ENCODE measurements around the gene SCFD2.

Gene SCFD2

DNA sequence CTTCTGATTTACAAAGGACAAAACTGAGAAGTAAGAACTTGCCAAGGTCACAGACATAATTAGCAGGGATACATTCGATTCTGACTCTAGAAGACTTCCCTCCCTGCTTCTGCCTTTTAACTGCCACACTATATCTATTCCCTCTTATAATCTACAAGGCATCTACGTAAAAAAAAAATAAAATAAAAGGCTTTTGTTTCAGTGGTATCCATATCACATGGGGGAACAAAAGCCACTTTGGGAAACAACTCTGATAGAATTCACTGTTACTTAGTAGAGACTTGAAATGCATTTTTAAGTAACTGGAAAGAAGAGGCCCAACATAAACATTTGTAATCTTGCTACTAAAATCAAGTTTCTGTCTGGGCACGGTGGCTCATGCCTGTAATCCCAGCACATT, 247.2 kb downstream of the SCFD2 start:
- in situ Hi-C loops (cut with MboI; ENCODE audit: low sequenced_read_pairs) = no loop called here

DNA sequence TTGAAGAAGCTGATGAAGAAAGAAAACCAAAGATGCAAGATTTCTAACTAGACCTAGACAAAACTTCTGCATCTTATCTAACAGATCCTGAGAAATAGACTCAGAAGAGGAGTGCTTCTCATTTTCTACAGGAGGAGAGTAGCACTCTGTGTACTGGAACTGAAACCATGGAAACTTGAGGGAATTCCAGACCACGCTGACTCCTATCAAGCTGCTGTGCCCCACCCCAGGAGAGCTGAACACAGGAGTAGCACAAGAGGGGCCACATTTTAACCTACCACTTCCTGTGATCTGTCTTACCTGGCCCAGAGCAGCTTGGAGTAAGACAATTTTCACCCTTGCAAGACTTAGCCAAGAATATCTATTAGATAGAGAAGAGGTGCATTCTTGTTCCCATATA, 248.9 kb downstream of the SCFD2 start:
- in situ Hi-C loops (cut with MboI; ENCODE audit: low sequenced_read_pairs) = no loop called here

DNA sequence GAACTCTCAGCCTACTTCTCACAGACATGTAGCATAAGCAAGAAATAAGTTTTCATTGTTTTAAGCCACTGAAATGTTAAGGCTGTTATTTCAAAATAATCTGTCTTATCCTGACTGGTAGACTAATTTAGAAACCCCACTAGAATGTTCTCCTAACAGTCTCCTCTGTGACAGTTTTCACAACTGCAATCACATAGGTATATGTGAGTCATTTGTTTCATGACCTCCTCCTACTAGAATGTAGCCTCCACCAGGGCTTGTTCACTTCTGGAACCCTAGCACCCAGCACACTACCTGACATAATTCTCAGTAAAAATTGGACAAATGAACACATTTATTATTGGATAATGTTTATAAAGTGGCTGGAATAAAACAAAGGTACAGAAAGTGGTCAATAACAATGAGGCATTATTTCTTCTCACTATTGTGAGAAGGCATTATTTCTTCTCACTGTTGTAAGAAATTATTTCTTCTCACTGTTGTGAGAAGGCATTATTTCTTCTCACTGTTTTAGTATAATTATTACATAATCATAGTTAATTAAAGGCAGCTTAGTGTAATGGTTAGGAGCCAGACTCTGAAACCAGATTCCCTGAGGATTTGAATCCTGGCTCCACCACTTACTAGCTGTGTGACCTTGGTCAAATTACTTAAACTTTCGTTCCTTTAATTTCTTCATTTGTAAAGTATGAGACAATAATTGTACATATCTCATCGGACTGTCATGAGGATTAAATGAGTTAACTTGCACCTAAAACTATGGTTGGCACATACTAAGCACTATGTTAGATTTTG, 252.2 kb downstream of the SCFD2 start:
- in situ Hi-C loops (cut with MboI; ENCODE audit: low sequenced_read_pairs) = no loop called here

DNA sequence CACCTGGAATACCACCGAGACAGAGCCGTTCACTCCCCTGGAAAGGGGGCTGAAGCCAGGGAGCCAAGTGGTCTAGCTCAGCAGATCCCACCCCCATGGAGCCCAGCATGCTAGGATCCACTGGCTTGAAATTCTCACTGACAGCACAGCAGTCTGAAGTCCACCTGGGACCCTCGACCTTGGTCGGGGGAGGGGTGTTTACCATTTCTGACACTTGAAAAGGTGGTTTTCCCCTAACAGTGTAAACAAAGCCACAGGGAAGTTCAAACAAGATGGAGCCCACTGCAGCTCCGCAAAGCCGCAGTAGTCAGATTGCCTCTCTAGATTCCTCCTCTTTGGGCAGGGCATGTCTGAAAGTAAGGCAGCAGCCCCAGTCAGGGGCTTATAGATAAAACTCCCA, 260.5 kb downstream of the SCFD2 start:
- in situ Hi-C loops (cut with MboI; ENCODE audit: low sequenced_read_pairs) = no loop called here

DNA sequence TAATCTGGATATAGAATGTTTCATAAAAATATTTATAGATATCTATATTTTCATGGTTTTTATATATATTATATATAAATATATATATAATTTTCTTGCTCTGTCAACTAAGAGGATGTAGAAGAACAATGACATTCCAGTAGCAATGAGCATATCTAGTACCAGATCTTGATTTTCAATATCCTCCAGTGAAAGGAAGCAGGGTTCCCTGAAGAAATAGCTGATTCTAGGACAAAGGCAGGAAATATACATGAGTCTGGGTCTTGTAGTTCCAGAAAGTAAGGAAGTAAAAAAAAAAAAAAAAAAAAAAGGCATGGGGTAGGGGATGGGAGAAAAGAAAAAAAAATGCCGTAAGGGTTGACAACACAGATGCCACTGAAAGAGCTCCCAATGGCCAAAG, 262.4 kb downstream of the SCFD2 start:
- in situ Hi-C loops (cut with MboI; ENCODE audit: low sequenced_read_pairs) = no loop called here

DNA sequence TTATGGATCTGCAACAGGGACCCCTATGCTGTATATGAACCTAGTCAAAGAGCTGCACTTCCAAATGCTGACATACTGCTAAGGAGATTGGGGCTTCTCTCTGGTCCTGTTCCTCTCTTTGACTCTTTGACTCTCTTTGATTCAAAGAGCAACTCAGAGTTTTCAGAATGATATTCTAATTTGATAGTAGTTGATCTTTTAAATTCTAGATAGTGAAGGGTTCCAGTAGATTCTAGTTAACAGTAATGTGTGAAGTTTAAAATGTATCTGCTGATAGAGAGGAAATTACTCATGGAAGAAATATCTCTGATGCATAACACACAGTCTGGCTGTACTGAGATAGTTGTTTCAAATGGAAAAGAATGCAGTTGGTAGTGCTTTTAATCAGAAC, 264.7 kb downstream of the SCFD2 start:
- in situ Hi-C loops (cut with MboI; ENCODE audit: low sequenced_read_pairs) = no loop called here

DNA sequence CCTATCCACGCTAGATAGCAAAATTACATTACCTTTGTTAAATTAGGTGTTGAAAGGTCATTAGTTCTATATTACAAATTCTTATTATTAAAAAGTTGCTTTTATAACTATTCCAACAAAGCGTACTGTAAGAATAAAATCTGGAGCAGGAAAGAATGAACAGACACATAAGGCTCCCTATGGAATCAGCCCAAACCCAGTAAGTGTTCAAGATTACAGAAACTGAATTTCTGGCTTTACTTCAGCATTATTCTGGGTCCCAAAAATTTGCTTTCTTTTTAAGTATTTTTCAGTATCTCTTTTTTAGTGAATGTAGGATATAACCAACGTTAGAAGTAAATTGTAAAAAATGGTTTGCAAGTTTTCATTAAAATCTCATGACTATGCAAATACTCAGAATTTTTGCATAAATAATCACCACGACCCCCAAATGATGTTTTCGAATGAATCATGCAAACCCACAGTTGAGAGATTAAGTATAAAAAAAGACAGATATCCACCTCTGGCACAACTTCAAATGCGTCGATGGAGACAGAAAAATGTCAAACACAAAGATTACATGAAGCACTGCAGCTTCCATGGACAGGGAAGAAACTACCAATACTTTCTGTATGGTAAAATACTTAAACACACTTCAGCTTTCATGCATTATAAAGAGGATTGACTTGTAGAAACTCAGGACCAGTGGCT, 265.2 kb downstream of the SCFD2 start:
- in situ Hi-C loops (cut with MboI; ENCODE audit: low sequenced_read_pairs) = no loop called here

DNA sequence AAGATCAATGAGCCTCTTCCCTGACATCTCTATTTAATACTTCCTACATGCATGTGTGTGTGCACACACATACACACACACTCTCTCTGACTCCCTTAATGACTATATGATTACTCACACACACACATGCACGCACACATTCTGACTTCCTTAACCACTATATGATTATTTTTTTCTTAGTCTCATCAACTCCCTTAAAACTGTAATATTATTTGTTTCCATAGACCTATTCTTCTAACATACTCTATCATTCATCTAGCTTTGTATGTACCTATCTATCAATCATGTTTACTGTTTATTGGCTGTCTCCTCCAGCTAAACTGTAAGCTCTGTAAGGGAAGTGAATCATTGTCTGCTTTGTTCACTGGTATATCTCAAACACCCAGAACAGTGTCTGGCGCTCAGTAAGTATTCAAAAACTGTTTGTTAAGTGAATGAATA, 267.2 kb downstream of the SCFD2 start:
- in situ Hi-C loops (cut with MboI; ENCODE audit: low sequenced_read_pairs) = no loop called here

DNA sequence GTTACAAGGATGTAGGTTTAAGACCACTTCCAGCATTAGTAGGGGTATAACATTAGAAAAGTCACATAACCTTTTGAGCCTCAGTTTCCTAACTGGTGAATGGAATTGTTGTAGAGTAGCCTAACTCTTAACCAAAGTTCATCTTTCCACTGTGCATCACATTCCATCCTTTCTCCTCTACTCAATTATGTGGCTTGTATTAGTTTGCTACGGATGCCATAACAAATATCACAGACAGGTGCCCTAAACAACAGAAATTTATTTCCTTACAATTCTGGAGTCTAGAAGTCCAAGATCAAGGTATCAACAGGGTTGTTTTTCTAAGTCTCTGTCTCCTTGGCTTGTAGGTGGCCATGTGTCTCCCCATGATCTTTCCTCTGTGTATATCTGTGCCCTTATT, 271.8 kb downstream of the SCFD2 start:
- in situ Hi-C loops (cut with MboI; ENCODE audit: low sequenced_read_pairs) = no loop called here

DNA sequence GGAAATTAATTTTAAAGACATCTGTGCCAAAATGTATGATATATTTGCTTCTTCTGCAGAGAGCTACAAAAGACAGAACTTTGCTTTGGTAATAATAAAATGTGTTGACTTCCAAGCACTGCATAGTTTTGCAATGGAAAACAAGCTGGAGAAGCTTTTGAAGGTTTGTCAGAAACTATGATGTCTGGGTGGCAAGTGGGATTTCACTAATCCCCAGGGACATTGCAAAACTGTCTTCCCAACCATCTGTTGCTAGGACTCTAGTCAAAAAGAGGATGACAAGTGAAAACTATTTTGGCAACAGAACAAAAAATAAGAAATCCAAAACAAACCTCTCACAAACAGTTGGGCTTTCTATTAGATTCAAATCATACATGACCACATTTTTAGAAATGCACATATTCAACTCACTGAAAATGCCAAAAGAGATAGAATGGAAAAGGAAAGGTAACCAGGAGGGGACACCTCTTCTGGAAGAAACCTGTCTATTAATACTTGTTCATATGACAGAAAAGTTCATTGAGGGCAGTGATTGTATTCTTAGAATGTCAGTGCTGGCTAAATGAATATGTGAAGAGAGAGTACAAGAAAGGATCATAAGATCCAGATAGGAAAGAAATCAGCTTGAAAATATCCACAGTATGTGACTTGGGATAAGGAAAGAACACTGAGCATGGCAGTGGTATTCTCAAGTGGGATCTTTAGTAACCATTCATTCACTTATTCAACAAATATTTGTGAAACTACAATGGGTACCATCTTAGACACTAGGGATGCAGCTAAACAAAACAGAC, 275.7 kb downstream of the SCFD2 start:
- in situ Hi-C loops (cut with MboI; ENCODE audit: low sequenced_read_pairs) = no loop called here

DNA sequence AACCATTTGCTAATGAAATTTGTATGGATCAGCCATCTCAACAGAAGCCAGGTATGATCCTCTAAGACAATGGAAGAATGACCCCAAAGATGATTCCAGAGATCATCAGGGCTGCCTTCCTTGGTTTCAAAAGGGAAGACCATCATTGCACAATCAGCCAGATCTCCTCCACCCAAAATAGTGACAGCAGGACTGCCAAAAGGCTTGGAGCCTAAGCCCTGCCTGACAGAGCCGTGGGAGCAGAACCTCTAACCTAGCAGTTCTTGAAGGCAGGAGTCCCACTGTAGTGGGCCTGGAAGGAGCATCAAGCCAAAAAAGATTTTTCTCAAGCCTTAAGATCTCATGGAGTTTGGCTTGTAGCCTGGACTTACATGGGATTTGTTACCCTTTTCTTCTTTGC, 277.7 kb downstream of the SCFD2 start:
- in situ Hi-C loops (cut with MboI; ENCODE audit: low sequenced_read_pairs) = no loop called here

DNA sequence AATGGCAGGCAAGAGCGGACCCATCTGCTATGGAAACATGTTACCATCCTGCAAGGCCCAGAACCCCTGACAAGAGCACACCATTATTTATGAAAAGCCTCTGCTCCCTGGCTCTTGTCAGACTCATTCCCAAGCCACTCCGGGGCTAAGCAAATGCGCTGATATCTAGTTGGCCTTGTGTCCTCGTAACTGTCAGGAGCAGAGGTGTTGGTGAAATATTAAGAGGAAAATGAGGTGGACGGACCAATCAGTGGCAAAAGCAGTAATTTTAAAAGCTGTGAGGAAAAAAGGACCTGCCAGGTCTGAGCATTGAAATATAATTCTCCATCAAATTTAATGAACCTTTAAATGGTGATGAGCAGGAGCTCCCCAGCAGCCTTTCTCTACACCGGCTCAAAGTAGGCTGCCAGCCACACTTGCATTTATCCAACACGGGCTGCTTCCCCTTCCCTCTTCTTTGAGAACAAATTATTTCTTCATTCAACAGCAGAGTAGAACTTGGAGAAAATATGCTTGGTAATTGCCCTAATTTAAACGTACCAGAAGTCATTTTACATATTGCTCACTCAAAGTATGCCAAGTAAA, 289.4 kb downstream of the SCFD2 start:
- in situ Hi-C loops (cut with MboI; ENCODE audit: low sequenced_read_pairs) = no loop called here

DNA sequence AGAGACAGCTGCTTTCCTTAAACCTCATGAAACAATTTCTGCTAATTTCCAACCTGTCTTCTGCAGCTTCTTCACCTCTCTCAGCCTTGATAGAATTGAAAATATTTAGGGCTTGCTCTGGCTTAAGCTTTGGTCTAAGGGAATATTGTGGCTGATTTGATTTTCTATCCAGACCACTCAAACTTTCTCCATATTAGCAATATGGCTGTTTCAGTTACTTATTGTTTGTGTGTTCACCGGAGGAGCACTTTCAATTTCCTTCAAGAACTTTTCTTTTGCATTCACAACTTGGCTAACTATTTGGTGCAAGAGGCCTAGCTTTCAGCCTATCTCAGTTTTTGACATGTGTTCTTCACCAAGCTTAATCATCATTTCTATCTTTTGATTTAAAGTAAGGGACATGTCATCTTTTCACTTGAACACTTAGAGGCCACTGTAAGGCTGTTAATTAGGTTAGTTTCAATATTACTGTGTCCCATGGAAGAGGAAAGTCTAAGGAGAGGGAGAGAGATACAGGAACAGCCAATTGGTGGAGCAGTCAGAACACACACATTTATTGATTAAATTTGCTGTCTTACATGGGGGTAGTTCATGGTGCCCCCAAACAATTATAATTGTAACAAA, 290.6 kb downstream of the SCFD2 start:
- in situ Hi-C loops (cut with MboI; ENCODE audit: low sequenced_read_pairs) = no loop called here

DNA sequence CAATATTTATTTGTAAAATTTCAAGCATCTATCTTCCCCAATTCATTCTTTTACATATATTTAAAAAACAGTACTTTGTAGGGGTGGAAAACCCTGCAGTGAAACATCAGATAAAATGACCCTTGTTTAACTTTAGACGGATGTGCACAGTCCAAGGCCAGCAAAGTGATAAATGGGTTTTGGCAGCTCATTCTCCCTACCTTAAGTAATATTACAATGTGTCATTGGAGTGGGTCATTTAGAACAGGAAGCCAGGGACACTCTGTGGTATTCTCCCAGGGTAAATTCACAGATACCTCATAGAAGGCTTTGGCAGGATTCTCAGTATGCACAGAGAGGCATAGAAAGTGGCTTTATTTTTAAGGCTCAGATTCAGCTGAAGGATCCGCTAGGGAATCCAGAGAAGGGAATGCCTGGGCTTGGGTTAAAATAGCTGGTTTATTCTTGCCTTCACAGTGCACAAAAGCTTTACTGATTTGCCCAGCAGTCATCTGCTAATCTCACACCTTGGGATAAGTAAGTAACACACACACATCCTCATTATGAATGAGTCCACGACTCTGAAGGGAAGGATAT, 297.0 kb downstream of the SCFD2 start:
- in situ Hi-C loops (cut with MboI; ENCODE audit: low sequenced_read_pairs) = no loop called here

DNA sequence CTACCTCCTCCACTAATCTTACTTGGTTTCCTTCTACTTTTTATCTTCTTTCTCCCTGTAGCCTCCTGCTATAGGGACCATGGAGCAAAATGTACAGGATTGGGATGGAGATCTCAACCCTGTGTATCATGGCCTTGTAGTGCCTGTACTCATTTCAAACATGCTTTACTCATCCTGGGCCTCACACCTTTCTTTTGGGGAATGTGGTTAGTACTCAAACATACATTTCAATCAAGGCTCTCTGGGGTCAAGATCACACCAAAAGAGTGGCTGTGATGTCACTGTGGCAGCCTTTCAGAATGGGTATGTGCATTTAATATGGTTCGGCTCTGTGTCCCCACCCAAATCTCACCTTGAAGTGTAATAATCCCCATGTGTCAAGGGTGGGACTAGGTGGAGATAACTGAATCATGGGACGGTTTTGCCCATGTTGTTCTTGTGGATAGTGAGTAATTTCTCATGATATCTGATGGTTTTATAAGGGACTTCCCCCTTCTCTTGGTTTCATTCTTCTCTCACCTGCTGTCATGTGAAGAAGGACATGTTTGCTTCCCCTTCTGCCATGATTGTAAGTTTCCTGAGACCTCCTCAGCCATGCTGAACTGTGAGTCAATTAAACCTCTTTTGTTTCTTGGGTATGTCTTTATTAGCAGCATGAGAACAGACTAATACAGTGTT, 298.6 kb downstream of the SCFD2 start:
- in situ Hi-C loops (cut with MboI; ENCODE audit: low sequenced_read_pairs) = no loop called here

DNA sequence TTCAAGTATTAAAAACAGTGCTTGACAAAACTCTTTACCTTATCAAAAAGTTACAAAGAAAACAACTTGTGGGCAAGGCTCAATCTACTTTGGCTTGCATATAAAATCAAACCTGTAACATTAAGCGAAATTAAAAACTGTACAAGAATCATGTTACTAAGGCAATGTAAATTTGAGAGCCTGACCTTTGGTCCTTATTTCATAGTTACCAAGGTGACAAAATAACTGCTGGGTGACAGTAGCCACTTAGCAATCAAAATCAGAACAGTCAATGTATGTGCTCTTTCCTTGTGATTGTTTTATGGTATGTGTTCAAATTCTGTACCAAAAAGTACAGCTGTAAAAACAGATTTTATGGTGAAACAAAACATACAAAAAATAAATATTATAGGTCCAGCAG, 299.7 kb downstream of the SCFD2 start:
- in situ Hi-C loops (cut with MboI; ENCODE audit: low sequenced_read_pairs) = no loop called here

DNA sequence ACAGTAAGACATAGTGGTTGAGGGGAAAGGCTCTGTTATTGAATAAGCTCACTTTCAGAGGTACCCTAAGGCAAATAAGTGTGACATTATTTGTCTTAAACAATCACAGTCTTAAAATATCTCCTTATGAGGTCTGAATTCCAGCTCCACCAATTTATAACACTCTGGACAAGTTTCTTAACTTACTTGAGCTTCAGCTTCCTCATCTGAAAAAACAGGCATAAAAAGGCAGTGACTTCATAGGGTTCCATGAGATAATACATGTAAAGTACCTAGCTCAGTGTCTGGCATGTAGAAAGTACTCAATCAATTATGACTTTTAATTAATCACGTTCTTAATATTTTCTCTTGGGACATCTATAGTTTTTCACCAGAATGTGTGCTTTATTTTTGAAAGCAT, 301.3 kb downstream of the SCFD2 start:
- in situ Hi-C loops (cut with MboI; ENCODE audit: low sequenced_read_pairs) = no loop called here

DNA sequence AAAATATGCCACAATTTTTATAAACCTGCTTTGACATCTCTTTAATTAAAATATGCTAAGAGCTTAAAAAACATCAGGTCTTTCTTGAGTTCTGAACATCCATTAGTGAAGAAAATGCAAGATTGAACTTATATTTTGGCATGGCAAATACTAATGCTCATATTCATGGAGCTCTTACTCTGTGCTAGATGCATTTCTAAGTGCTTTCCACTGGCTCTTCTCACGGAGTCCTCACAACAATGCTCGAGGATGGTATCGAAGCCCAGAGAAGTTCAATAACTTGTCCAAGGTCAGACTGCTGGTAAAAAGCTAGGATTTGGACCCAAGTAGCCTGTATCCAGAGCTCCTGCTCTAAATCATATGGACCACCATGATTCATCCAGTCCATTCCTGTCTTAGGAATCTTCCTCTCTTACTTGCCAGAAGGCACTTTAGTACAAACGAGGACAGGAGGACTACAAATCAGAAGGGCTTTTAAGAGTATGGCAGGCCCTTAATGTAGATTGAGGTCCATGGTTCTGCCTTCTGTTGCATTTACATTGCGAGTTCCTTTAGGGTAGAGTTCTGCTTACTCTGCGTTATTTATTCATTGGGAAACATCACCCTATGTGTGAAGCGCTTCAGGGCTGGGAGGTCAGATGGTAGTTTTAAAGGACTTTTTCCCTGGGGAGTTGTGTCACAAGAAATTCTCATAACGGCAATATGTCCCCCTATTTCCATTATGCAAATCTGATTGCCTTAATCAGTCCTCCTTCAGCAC, 304.6 kb downstream of the SCFD2 start:
- in situ Hi-C loops (cut with MboI; ENCODE audit: low sequenced_read_pairs) = no loop called here

DNA sequence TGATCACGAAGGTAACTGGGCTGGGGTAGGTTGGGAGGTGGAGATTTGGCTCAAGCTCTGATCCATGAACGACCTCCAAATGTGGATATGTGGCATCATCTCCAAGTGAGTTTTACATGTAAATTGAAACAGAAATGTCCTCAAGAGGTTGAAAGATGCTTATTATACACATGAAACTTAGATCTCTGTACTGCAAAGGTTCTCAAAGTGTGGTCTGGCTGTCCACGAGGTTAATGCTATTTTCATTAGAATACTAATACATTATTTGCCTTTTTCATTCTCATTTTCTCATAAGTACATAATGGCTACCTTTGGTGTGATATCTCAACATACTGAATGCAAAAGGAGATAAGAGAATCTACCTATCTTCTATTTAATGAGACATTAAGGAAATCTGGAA, 305.6 kb downstream of the SCFD2 start:
- in situ Hi-C loops (cut with MboI; ENCODE audit: low sequenced_read_pairs) = no loop called here
